WTC11 (cell line): ENCODE results near the gene GAK. TPM values are rescaled to one million over a fixed set of nuclear protein-coding genes. Genes with fewer than 3 reads are reported as not detected.

ENCODE experiments used
- ATAC-seq: fragments of 200-7000 bp; cut with Tn5 transposase; 2 replicates; pipeline ENCODE4 v1.10.0; 2021; ENCODE audit warnings: mild to moderate bottlenecking, moderate library complexity
- CTCF ChIA-PET: fragments of 300-600 bp; sonication (Branson Sonifier 250); formaldehyde crosslinking; loops from one replicate; lab custom pipeline; 2021; ENCODE audit warnings: antibody characterized with exemption; lab: Charles Lee
- POLR2A ChIA-PET: fragments of 350-600 bp; sonication (Branson Sonifier 250); formaldehyde crosslinking; loops from one replicate; lab custom pipeline; 2021; ENCODE audit warnings: antibody characterized with exemption; lab: Charles Lee
- DNase-seq: peaks from one replicate; pipeline ENCODE4 v3.0.0; 2021; ENCODE audit warnings: low spot score
- H3K27ac Mint-ChIP-seq: 2 replicates; pipeline ENCODE4 v1.8.0; 2021; ENCODE audit warnings: mixed read lengths
- H3K27me3 Mint-ChIP-seq: 2 replicates; pipeline ENCODE4 v1.8.0; 2021; ENCODE audit warnings: low read depth, mild to moderate bottlenecking, moderate library complexity, mixed read lengths
- H3K36me3 Mint-ChIP-seq: 2 replicates; pipeline ENCODE4 v1.8.0; 2021; ENCODE audit warnings: mixed read lengths
- H3K4me1 Mint-ChIP-seq: 2 replicates; pipeline ENCODE4 v1.8.0; 2022; ENCODE audit warnings: mixed read lengths
- H3K4me3 Mint-ChIP-seq: 2 replicates; pipeline ENCODE4 v1.8.0; 2021; ENCODE audit warnings: mild to moderate bottlenecking, moderate library complexity, mixed read lengths
- H3K9me3 Mint-ChIP-seq: 2 replicates; pipeline ENCODE4 v1.8.0; 2021; ENCODE audit warnings: mixed read lengths
- ATF6 ChIP-seq: sonication (generic); formaldehyde crosslinking; IDR thresholded peaks from 2 replicates; pipeline ENCODE4 v1.8.1; 2023; ENCODE audit warnings: mild to moderate bottlenecking, missing genetic modification reagents
- CREB1 ChIP-seq: sonication (generic); formaldehyde crosslinking; IDR thresholded peaks from 2 replicates; pipeline ENCODE4 v1.8.0; 2023; ENCODE audit warnings: mild to moderate bottlenecking, missing genetic modification reagents
- E2F1 ChIP-seq: sonication (generic); formaldehyde crosslinking; IDR thresholded peaks from 2 replicates; pipeline ENCODE4 v1.8.0; 2022; ENCODE audit warnings: mild to moderate bottlenecking, missing genetic modification reagents
- E2F4 ChIP-seq: sonication (generic); formaldehyde crosslinking; IDR thresholded peaks from 2 replicates; pipeline ENCODE4 v1.8.1; 2022; ENCODE audit warnings: low read depth, mild to moderate bottlenecking, moderate library complexity, missing genetic modification reagents, borderline replicate concordance
- HMGA2 ChIP-seq: fragments of 250-450 bp; sonication (Bioruptor Pico); IDR thresholded peaks from 2 replicates; pipeline ENCODE4 v1.4.0; 2021; ENCODE audit warnings: mild to moderate bottlenecking, moderate library complexity
- HMGXB4 ChIP-seq: sonication (generic); formaldehyde crosslinking; IDR thresholded peaks from 2 replicates; pipeline ENCODE4 v1.8.1; 2023; ENCODE audit warnings: mild to moderate bottlenecking, moderate library complexity, missing genetic modification reagents
- IRF2 ChIP-seq: sonication (generic); formaldehyde crosslinking; IDR thresholded peaks from 2 replicates; pipeline ENCODE4 v1.8.0; 2022; ENCODE audit warnings: low read depth, missing genetic modification reagents, borderline replicate concordance
- JUN ChIP-seq: sonication (generic); formaldehyde crosslinking; IDR thresholded peaks from 2 replicates; pipeline ENCODE4 v1.8.0; 2023; ENCODE audit warnings: mild to moderate bottlenecking, missing genetic modification reagents
- KAT7 ChIP-seq: sonication (generic); formaldehyde crosslinking; IDR thresholded peaks from 2 replicates; pipeline ENCODE4 v1.8.1; 2023; ENCODE audit warnings: missing genetic modification reagents, mild to moderate bottlenecking, borderline replicate concordance
- MAX ChIP-seq: sonication (generic); formaldehyde crosslinking; IDR thresholded peaks from 2 replicates; pipeline ENCODE4 v1.8.0; 2022; ENCODE audit warnings: mild to moderate bottlenecking, missing genetic modification reagents
- NR2C2 ChIP-seq: sonication (generic); formaldehyde crosslinking; IDR thresholded peaks from 2 replicates; pipeline ENCODE4 v1.8.0; 2022; ENCODE audit warnings: mild to moderate bottlenecking, missing genetic modification reagents
- SMAD3 ChIP-seq: sonication (generic); formaldehyde crosslinking; IDR thresholded peaks from 2 replicates; pipeline ENCODE4 v1.8.0; 2022; ENCODE audit warnings: missing genetic modification reagents, mild to moderate bottlenecking, borderline replicate concordance
- SOX15 ChIP-seq: fragments of 250-450 bp; sonication (Bioruptor Pico); IDR thresholded peaks from 2 replicates; pipeline ENCODE4 v1.9.0; 2021; ENCODE audit warnings: mild to moderate bottlenecking
- SP1 ChIP-seq: sonication (generic); formaldehyde crosslinking; conservative IDR thresholded peaks from 2 replicates; pipeline ENCODE4 v1.8.1; 2022; ENCODE audit warnings: missing genetic modification reagents
- ZBTB43 ChIP-seq: sonication (generic); formaldehyde crosslinking; IDR thresholded peaks from 2 replicates; pipeline ENCODE4 v1.8.1; 2023; ENCODE audit warnings: mild to moderate bottlenecking, missing genetic modification reagents
- ZNF138 ChIP-seq: sonication (generic); formaldehyde crosslinking; conservative IDR thresholded peaks from 2 replicates; pipeline ENCODE4 v1.8.1; 2022; ENCODE audit warnings: mild to moderate bottlenecking, moderate library complexity, missing genetic modification reagents
- ZNF232 ChIP-seq: sonication (generic); formaldehyde crosslinking; IDR thresholded peaks from 2 replicates; pipeline ENCODE4 v1.8.0; 2022; ENCODE audit warnings: mild to moderate bottlenecking, missing genetic modification reagents
- ZNF281 ChIP-seq: sonication (generic); formaldehyde crosslinking; IDR thresholded peaks from 2 replicates; pipeline ENCODE4 v1.8.0; 2023; ENCODE audit warnings: mild to moderate bottlenecking, missing genetic modification reagents
- ZNF423 ChIP-seq: fragments of 250-450 bp; sonication (Bioruptor Pico); IDR thresholded peaks from 2 replicates; pipeline ENCODE4 v2.1.2; 2022; ENCODE audit warnings: mild to moderate bottlenecking, moderate library complexity
- ZNF512 ChIP-seq: sonication (generic); formaldehyde crosslinking; IDR thresholded peaks from 2 replicates; pipeline ENCODE4 v1.8.1; 2022; ENCODE audit warnings: missing genetic modification reagents, borderline replicate concordance
- total RNA-seq: library from RNA; stranded (reverse); gene quantifications from 3 replicates; pipeline ENCODE4 v1.2.3, GENCODE V29; 2021

The GAK gene
- total RNA-seq, 1 experiment from 2014 or later: 121 TPM

- POLR2A ChIA-PET: no interaction called here
- no peak for DNase-seq
- Mint-ChIP-seq H3K27me3 (no peaks in the 10 kb centered on the region), H3K9me3 (no peaks in the 10 kb centered on the region), H3K27ac (peak overlapping the region; percentile 36; the same call in 1 of the 2 replicates)
- ATAC-seq: no peak
- TF ChIP-seq ZNF232 (CRISPR knock-in tag) (no peak), HMGXB4 (CRISPR knock-in tag) (no peak)
- TF ChIP-seq, all 79 proteins: peak for 0
- H3K4me1 Mint-ChIP-seq: no peaks in the 10 kb centered on the region
- H3K4me3 Mint-ChIP-seq: no peak overlapping the region
- H3K36me3 Mint-ChIP-seq: no peaks in the 10 kb centered on the region
- CTCF ChIA-PET: no interaction called here
These were observed 26.2 kb upstream of the GAK start for GRCh38 chr4:958314-958665.

GRCh38 chr4:957581-958313 is 25.6 kb upstream of the GAK start:
- no peak for DNase-seq
- ChIA-PET CTCF (no interaction called here), POLR2A (no interaction called here)
- Mint-ChIP-seq H3K27ac (no peak overlapping the region), H3K4me1 (no peaks in the 10 kb centered on the region), H3K4me3 (no peak overlapping the region), H3K27me3 (no peaks in the 10 kb centered on the region), H3K36me3 (no peaks in the 10 kb centered on the region), H3K9me3 (no peaks in the 10 kb centered on the region)
- no peak for ATAC-seq
- no peak for TF ChIP-seq JUN (CRISPR knock-in tag)
- TF ChIP-seq SMAD3: no peak
- TF ChIP-seq E2F4: no peak
- TF ChIP-seq ZNF138 (CRISPR knock-in tag): no peak
- no peak for TF ChIP-seq SP1 (CRISPR knock-in tag)
- no peak for TF ChIP-seq IRF2 (CRISPR knock-in tag)
- no peak for TF ChIP-seq ZNF232 (CRISPR knock-in tag)
- no peak for TF ChIP-seq NR2C2 (CRISPR knock-in tag)
- no peak for TF ChIP-seq CREB1 (CRISPR knock-in tag)

GRCh38 chr4:957231-957580 is 25.1 kb upstream of the GAK start:
- H3K27me3 Mint-ChIP-seq: no peaks in the 10 kb centered on the region
- H3K27ac Mint-ChIP-seq: no peak overlapping the region
- no peak for ATAC-seq
- POLR2A ChIA-PET: no interaction called here
- H3K4me3 Mint-ChIP-seq: no peak overlapping the region
- H3K4me1 Mint-ChIP-seq: no peaks in the 10 kb centered on the region
- no peaks in the 10 kb centered on the region for H3K36me3 Mint-ChIP-seq
- no peak for DNase-seq
- H3K9me3 Mint-ChIP-seq: no peaks in the 10 kb centered on the region
- CTCF ChIA-PET: no interaction called here
- no peak for TF ChIP-seq HMGA2 (CRISPR knock-in tag)
- TF ChIP-seq E2F1 (CRISPR knock-in tag): no peak
- no peak for TF ChIP-seq ZNF423
- TF ChIP-seq ATF6: no peak
- no peak for TF ChIP-seq ZBTB43
- TF ChIP-seq SMAD3: no peak
- TF ChIP-seq MAX: no peak
- no peak for TF ChIP-seq SOX15
- no peak for TF ChIP-seq SP1 (CRISPR knock-in tag)
- no peak for TF ChIP-seq KAT7
- TF ChIP-seq ZNF138 (CRISPR knock-in tag): no peak
- TF ChIP-seq ZNF281: no peak
- no peak for TF ChIP-seq ZNF512 (CRISPR knock-in tag)
